Measurements from ENCODE around the gene OR7C2. TPM values are rescaled to one million over a fixed set of nuclear protein-coding genes. Genes with fewer than 3 reads are reported as not detected.

OR7C2 gene
- polyA plus RNA-seq, 1 donor from 2014 or later, result not detected

GRCh38 chr19:14940266-14940665 is 1.0 kb upstream of the OR7C2 start:
- H3F3A ChIP-seq (ENCODE audit: insufficient read depth, low read length, poor library complexity, severe bottlenecking), result no peaks in the 10 kb centered on the region
- H3K9me2 ChIP-seq (ENCODE audit: insufficient read depth, low read length), result no peaks in the 10 kb centered on the region
- no peak overlapping the region for H3K4me2 ChIP-seq (ENCODE audit: low read length)
- no peaks in the 10 kb centered on the region for H4K20me1 ChIP-seq (ENCODE audit: insufficient read depth)
- H3K36me3 ChIP-seq (ENCODE audit: insufficient read depth, low read length), result no peaks in the 10 kb centered on the region
- no peak overlapping the region for H3K9ac ChIP-seq (ENCODE audit: low read length)
- H3K4me3 ChIP-seq (ENCODE audit: low read length), result no peak overlapping the region
- no peaks in the 10 kb centered on the region for H3K79me2 ChIP-seq (replicated peaks; ENCODE audit: insufficient read depth, low read length)
- H3K27ac ChIP-seq (ENCODE audit: low read length), result no peak overlapping the region
- H3K27me3 ChIP-seq (ENCODE audit: insufficient read depth, low read depth, low read length), result no peaks in the 10 kb centered on the region
- TF ChIP-seq TAF1 (IDR thresholded peaks at IDR 0.05; ENCODE audit: low read depth), result no peak
- no peak for TF ChIP-seq REST (IDR thresholded peaks at IDR 0.05; ENCODE audit: borderline replicate concordance)
- TF ChIP-seq EP300 (conservative IDR thresholded peaks at IDR 0.05; ENCODE audit: poor library complexity, severe bottlenecking), result no peak
- no peak for TF ChIP-seq CTCF (IDR thresholded peaks at IDR 0.05; ENCODE audit: poor library complexity, severe bottlenecking)
- H2AFZ ChIP-seq (ENCODE audit: low read depth, low read length), result no peak overlapping the region
- no peaks in the 10 kb centered on the region for H3K9me3 ChIP-seq (ENCODE audit: low read length)

GRCh38 chr19:14943601-14944000 is 2.3 kb downstream of the OR7C2 start:
- Histone ChIP-seq H3K9me2 (ENCODE audit: insufficient read depth, low read length) (no peaks in the 10 kb centered on the region), H2AFZ (ENCODE audit: low read depth, low read length) (no peak overlapping the region), H3K27ac (ENCODE audit: low read length) (no peak overlapping the region), H4K20me1 (ENCODE audit: insufficient read depth) (no peaks in the 10 kb centered on the region), H3K79me2 (replicated peaks; ENCODE audit: insufficient read depth, low read length) (no peaks in the 10 kb centered on the region), H3K4me3 (ENCODE audit: low read length) (no peak overlapping the region), H3K27me3 (ENCODE audit: insufficient read depth, low read depth, low read length) (no peaks in the 10 kb centered on the region), H3K4me2 (ENCODE audit: low read length) (no peak overlapping the region), H3F3A (ENCODE audit: insufficient read depth, low read length, poor library complexity, severe bottlenecking) (no peaks in the 10 kb centered on the region), H3K9me3 (ENCODE audit: low read length) (no peaks in the 10 kb centered on the region), H3K36me3 (ENCODE audit: insufficient read depth, low read length) (no peaks in the 10 kb centered on the region), H3K9ac (ENCODE audit: low read length) (no peak overlapping the region)
- TF ChIP-seq EZH2 (IDR thresholded peaks at IDR 0.05; ENCODE audit: borderline replicate concordance, insufficient read depth, low read length, poor library complexity, severe bottlenecking), result no peak
- TF ChIP-seq TAF1 (IDR thresholded peaks at IDR 0.05; ENCODE audit: low read depth), result no peak
- TF ChIP-seq POLR2AphosphoS5 (IDR thresholded peaks at IDR 0.05), result no peak

GRCh38 chr19:14944456-14944855 is 3.2 kb downstream of the OR7C2 start:
- no peaks in the 10 kb centered on the region for H3K36me3 ChIP-seq (ENCODE audit: insufficient read depth, low read length)
- H2AFZ ChIP-seq (ENCODE audit: low read depth, low read length), result no peak overlapping the region
- TF ChIP-seq EZH2 (IDR thresholded peaks at IDR 0.05; ENCODE audit: borderline replicate concordance, insufficient read depth, low read length, poor library complexity, severe bottlenecking) (no peak), CTCF (IDR thresholded peaks at IDR 0.05; ENCODE audit: poor library complexity, severe bottlenecking) (no peak), RAD21 (conservative IDR thresholded peaks at IDR 0.05) (no peak), REST (IDR thresholded peaks at IDR 0.05; ENCODE audit: borderline replicate concordance) (no peak), MXI1 (conservative IDR thresholded peaks at IDR 0.05; ENCODE audit: poor library complexity, severe bottlenecking) (no peak), EP300 (conservative IDR thresholded peaks at IDR 0.05; ENCODE audit: poor library complexity, severe bottlenecking) (no peak), POLR2AphosphoS5 (IDR thresholded peaks at IDR 0.05) (no peak), TAF1 (IDR thresholded peaks at IDR 0.05; ENCODE audit: low read depth) (no peak), SMC3 (conservative IDR thresholded peaks at IDR 0.05; ENCODE audit: poor library complexity) (no peak)
- H3K4me3 ChIP-seq (ENCODE audit: low read length), result no peak overlapping the region
- no peaks in the 10 kb centered on the region for H3F3A ChIP-seq (ENCODE audit: insufficient read depth, low read length, poor library complexity, severe bottlenecking)
- H3K27ac ChIP-seq (ENCODE audit: low read length), result no peak overlapping the region
- H3K9me3 ChIP-seq (ENCODE audit: low read length), result no peaks in the 10 kb centered on the region
- no peaks in the 10 kb centered on the region for H4K20me1 ChIP-seq (ENCODE audit: insufficient read depth)
- no peaks in the 10 kb centered on the region for H3K27me3 ChIP-seq (ENCODE audit: insufficient read depth, low read depth, low read length)
- no peak overlapping the region for H3K9ac ChIP-seq (ENCODE audit: low read length)
- H3K4me2 ChIP-seq (ENCODE audit: low read length), result no peak overlapping the region
- H3K9me2 ChIP-seq (ENCODE audit: insufficient read depth, low read length), result no peaks in the 10 kb centered on the region
- no peaks in the 10 kb centered on the region for H3K79me2 ChIP-seq (replicated peaks; ENCODE audit: insufficient read depth, low read length)

All from neural cell (in vitro differentiated cells).